NK-92 (cell line): Measurements from ENCODE around the gene CENPA.
"Not testable (repeated sequence)": the region's sequence is repeated elsewhere in the genome, so short reads cannot be mapped to it uniquely, and the experiment has no call there.

Experiments used
- DNase-seq: peaks from one replicate; lab custom pipeline; 2025; ENCODE audit not compliant: unreplicated experiment; lab: John Stamatoyannopoulos, UW

Gene CENPA

DNA sequence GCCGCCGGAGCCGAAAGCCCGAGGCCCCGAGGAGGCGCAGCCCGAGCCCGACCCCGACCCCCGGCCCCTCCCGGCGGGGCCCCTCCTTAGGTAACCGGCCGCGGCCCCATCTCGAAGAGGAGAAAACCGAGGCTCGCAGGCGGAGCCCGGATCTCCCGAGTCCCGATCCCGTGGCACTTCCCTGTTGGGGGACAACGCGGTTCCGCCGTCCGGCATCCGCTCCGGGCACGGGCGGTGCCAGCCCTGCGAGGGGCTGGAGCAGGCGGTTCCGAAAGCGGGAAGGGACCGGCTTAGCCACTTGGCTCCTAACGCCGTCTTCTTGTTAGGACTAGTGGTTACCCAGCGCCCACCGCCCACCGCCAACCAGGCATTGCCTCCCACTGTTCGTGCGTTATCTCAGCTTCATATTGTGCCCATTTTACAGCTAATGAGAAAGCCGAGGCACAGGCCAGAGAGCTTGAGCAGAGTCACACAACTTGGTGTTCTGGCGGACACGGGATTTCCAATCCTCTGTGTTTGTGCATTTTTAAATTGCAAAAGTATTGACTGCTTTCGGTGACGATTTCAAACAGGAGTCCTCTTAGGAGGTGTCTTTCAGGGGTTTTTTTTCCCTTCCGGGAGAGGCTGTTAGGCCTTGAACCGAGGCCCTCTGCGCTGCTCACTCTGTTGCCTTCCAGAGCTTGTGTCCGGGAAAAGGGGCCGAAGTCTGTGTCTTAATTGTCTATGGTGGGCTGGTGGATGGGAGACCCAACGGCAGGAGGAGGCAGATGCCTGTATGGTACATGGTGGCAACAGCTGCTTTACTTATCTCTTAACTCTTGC lies 562 bp downstream of the CENPA start:
- DNase-seq, result no peak

DNA sequence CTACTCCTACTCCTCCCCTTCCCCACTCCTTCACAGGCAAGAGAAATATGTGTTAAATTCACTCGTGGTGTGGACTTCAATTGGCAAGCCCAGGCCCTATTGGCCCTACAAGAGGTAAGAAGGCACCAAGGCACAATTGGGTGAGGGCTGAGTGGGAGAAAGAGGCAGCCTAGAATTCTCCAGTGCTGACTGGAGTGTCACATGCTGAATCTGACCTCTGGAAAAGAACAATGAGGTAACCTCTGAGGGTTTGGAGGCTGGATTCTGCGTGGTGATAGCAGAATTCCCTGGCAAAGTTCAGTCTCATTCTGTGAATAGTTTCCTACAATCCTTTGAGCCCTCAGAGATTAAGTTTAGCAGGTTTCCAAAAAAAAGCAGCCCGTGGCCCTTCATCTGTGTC lies 6.9 kb downstream of the CENPA start:
- no peak for DNase-seq

DNA sequence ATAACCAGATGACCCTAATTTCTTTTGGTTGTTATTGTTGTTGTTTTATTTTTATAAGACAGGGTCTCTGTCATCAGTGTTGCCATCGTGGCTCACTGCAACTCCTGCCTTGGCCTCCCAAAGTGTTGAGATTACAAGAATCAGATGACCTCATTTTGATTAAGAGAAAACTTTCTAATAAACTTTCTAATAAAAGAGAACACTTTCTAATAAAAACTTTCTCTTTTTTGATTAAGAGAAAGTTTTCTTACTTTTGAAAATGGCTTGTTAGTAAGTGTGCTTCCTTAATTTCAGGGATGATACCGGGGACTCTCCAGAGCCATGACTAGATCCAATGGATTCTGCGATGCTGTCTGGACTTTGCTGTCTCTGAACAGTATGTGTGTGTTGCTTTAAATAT lies 7.7 kb downstream of the CENPA start:
- DNase-seq, result no peak

DNA sequence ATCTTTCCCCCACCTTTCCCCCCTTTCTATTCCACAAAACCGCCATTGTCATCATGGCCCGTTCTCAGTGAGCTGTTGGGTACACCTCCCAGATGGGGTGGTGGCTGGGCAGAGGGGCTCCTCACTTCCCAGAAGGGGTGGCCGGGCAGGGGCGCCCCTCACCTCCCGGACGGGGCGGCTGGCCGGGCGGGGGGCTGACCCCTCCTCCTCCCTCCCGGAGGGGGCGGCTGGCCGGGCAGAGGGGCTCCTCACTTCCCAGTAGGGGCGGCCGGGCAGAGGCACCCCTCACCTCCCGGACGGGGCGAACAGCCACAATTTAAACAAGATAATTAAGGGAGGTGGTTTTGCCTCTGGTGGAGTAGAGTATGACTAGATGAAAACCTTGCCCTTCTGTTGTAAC lies 9.3 kb downstream of the CENPA start:
- DNase-seq, result not testable (repeated sequence)

GRCh38 chr2:26801328-26801727 lies 15.5 kb downstream of the CENPA start:
- DNase-seq, result no peak

DNA sequence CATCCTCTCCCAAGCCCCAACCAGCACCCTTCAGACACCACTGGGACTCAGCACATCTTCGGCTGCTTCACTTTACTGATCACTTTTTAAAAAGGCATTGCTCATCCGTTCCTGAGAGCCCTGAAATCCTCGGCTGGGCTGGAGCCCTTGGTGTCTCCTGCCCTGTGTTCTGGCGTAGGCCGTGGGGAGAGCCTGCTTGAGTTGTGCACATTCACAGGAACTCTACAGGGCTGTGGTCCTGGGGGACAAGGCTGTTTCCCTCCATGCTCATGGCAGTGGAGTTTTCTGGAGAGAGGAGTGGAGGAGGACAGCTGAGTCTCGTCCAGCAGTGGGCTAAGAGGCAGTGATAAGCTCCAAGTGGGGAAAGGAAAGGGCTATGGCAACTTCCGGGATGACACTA lies 15.9 kb downstream of the CENPA start:
- DNase-seq, result no peak

GRCh38 chr2:26805241-26805676 lies 19.4 kb downstream of the CENPA start:
- no peak for DNase-seq

DNA sequence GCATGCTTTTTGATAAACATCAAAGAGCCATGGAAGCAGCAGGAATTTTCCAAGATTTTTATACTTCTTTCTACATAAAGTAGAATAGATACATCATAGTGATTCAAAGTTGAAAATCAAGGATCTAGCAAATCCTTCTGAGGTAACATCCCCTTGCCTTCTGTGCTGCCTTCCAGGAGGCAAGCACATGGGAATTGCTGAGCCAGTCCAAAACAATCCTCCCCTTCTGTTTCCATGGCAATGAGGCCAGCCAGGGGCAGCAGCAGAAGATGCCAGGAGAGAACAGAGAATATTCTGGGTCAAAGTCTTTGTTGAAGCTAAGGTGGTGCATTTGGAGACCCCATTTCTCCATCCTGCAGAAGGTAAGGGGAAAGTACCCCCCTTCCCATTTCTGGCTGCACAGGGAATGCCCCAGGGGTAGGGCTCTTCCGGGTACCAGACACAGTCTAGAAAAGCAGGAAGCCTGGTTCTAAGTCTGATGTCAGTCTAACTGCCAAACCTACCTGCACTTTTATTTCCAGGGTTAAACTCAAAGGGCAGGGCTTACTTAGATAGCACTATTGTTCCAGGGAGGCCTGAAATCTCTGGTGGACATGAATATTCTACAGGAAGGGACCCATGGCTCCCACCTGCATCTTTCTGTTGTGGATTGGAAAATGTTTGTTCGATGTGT lies 22.1 kb downstream of the CENPA start:
- DNase-seq, result no peak

GRCh38 chr2:26809211-26809610 lies 23.4 kb downstream of the CENPA start:
- no peak for DNase-seq

- no peak for DNase-seq
Measured at GRCh38 chr2:26809876-26810577, 24.2 kb downstream of the CENPA start.

DNA sequence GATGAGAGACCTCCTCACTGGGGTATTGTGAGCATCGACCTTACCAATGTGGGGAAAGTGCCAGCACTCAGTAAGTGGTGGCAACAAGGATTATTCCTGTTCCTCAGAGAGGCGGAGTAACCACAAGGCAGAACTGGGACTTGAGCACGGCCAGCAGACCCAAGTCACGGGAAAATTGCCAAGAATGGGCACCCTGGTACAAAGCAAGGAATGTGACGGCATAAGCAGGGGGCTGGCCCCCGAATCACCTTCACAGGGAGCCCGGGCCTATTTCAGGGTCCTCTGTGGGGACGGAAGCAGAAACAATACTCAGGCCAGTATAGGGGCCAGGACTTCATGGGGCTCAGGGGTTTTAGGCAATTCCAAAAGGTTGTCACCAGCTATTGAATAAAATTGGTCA lies 25.4 kb downstream of the CENPA start:
- DNase-seq, result no peak

GRCh38 chr2:26811791-26812694 lies 26.2 kb downstream of the CENPA start:
- no peak for DNase-seq

DNA sequence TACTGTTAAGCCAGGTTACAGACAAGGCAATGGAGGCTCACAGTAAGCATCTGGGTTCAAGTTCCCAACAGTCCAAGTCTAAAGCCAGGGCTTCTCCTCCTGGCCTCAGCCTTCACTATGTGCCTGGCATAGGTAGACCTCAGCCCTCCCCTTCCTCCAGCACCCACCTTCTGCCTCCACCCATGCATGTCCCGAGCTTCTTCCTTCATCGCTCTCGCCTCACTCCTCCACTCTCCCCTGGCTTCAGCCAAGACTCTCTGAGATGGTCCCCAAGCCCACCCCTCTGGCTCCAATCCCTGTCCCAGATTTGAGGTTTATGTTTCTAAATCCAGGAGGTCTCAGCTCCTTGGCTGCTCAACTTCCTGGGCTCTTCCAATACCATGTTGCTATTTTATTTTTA lies 26.9 kb downstream of the CENPA start:
- no peak for DNase-seq

GRCh38 chr2:26814072-26814765 lies 28.4 kb downstream of the CENPA start:
- not testable (repeated sequence) for DNase-seq

- DNase-seq, result no peak
Measured at GRCh38 chr2:26816893-26817292, 31.0 kb downstream of the CENPA start.

DNA sequence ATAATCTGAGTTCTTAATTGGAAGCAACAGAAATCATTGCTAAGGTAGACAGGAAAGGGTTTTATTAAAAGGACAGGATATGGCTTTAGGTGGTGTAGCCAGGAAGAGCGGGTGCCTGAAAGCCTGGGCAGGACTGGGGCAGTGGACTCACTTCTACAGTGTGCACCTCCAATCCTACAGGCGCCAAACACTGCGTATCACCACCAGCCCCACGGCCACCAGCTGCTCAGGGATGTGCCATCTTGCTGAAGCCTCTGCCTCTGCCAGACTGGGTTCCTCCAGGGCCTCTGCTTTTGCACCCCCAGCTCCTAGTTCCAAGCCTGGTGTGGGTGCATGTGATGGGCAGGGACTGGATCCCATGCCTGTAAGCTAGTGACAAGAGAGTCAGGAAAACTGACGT lies 32.4 kb downstream of the CENPA start:
- no peak for DNase-seq

- DNase-seq, result no peak
Measured at GRCh38 chr2:26818972-26819371, 33.1 kb downstream of the CENPA start.

- no peak for DNase-seq
Measured at GRCh38 chr2:26820932-26821331, 35.1 kb downstream of the CENPA start.

GRCh38 chr2:26822877-26823276 lies 37.0 kb downstream of the CENPA start:
- DNase-seq, result no peak
